Embryonic facial prominence (tissue), 1 donor: Measurements from ENCODE around the gene HPS4.
"Not testable (repeated sequence)": the region's sequence is repeated elsewhere in the genome, so short reads cannot be mapped to it uniquely, and the experiment has no call there.

Source experiments
- DNase-seq: peaks from one replicate; pipeline ENCODE4 v3.0.0-alpha.2; 2016; ENCODE audit errors: extremely low spot score

Gene HPS4

GRCh38 chr22:26414347-26414746 is 69.2 kb downstream of the HPS4 start:
- DNase-seq: no peak

- DNase-seq: no peak
Measured at GRCh38 chr22:26410386-26410785, 73.2 kb downstream of the HPS4 start.

GRCh38 chr22:26409719-26410335 is 73.8 kb downstream of the HPS4 start:
- DNase-seq: no peak

GRCh38 chr22:26408562-26409220 is 74.9 kb downstream of the HPS4 start:
- DNase-seq: not testable (repeated sequence)

DNA sequence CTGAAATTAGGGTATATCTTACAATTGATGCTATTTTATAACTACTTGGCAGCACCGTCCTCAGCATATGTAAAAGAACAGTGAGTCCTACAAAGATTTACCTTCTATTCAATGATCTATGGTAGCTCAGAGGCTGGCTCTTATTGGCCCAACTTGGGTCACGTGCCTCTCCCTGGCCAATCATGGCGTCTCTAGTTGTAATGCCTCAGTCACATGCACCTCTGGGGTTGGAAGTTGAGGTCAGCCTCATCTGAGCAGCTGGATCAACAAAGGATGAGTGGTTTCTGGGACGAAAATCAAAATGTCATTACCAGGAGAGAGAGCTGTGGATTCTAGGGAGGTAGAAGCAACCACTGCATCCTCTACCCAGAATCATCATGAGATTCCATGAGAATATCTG is 77.5 kb downstream of the HPS4 start:
- DNase-seq: no peak

DNA sequence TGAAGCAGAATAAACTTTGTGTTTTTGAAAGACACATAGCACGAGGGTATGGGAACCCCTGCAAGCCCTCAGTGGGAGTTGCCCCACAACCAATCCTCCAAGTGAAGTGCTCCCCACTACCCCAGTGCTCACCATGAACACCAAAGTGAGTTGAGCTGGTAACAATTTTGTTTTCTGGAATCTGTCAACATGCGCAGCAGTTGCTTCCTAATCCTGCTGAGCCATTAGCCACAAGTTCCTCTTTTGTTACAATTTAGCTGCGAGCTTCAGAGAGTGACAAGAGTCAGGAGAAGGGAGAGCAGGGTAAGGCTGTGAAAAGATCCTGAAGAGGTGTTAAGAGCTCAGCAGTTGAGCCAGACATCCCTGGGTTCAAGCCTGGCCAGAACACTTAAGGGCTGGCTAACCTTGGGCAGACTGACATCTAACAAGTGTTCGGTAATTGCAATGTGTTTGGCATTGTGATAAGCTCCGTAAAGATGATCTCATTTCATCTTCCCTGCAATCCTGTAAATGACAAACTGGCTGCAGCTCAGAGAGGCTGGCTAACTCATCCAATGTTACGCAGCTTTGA is 78.6 kb downstream of the HPS4 start:
- DNase-seq: no peak

DNA sequence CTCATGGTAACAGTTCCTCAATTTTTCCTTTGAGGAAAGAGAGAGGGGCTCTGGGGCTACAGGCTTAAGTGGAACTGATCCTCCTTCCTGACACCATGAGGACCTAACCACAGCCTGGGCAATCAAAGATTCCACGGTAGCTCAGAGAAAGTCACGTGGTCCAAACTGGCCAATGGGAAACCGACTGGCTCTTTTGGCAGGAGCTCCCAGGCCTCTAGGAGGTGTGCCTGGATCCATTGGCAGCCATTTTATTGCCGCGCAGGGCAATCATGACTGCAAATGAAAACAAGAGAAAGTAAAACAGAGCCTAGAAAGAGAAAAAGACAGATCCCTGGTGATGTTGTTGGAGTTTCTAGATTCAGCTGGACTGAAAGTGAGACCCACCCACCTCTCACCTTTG is 81.9 kb downstream of the HPS4 start:
- DNase-seq: no peak
